Upper lobe of left lung (tissue), 6 donors: ENCODE results near the gene PLXNA1. TPM values are rescaled to one million over a fixed set of nuclear protein-coding genes. Genes with fewer than 3 reads are reported as not detected.

Experiments
- ATAC-seq, 2 donors: fragments of 200-7000 bp; cut with Tn5 transposase; one replicate each; pipeline ENCODE4 v1.9.1; 2022; ENCODE audit warnings: mild to moderate bottlenecking in 2 of 2, moderate library complexity in 2 of 2; ENCODE audit not compliant: low FRiP score in 2 of 2
- DNase-seq, 2 donors: peaks; one replicate each; pipeline ENCODE4 v3.0.0-alpha.2; 2019 to 2020
- H3K27ac ChIP-seq, 4 donors: fragments of 200-600 bp; sonication (generic); one replicate each; pipeline ENCODE4 v1.5.1; 2016 to 2019
- H3K27me3 ChIP-seq, 4 donors: fragments of 200-600 bp; sonication (generic); one replicate each; pipeline ENCODE4 v1.5.1; 2017 to 2019
- H3K36me3 ChIP-seq, 4 donors: fragments of 200-600 bp; sonication (generic); one replicate each; pipeline ENCODE4 v1.5.1; 2016 to 2019
- H3K4me1 ChIP-seq, 4 donors: fragments of 200-600 bp; sonication (generic); one replicate each; pipeline ENCODE4 v1.5.1; 2018 to 2019
- H3K4me3 ChIP-seq, 4 donors: fragments of 200-600 bp; sonication (generic); one replicate each; pipeline ENCODE4 v1.5.1; 2017 to 2019; ENCODE audit warnings: mild to moderate bottlenecking in 2 of 4, moderate library complexity in 1 of 4
- H3K9me3 ChIP-seq, 4 donors: fragments of 200-600 bp; sonication (generic); one replicate each; pipeline ENCODE4 v1.5.1; 2018 to 2019
- EP300 ChIP-seq, 4 donors: sonication (generic); formaldehyde crosslinking; IDR thresholded peaks; one replicate each; pipeline ENCODE4 v1.5.1; 2017; ENCODE audit warnings: antibody characterized with exemption in 4 of 4, control low read depth in 2 of 4
- POLR2A ChIP-seq, 4 donors: fragments of 450-650 bp; IDR thresholded peaks; one replicate each; pipeline ENCODE4 v1.5.1; 2016 to 2017; ENCODE audit warnings: antibody characterized with exemption in 4 of 4, mild to moderate bottlenecking in 2 of 4
- POLR2AphosphoS5 ChIP-seq, 2 donors: sonication (generic); formaldehyde crosslinking; IDR thresholded peaks; one replicate each; pipeline ENCODE4 v1.5.1; 2017; ENCODE audit warnings: antibody characterized with exemption in 2 of 2
- WGBS, 2 donors: methylation state at CpG; one replicate each; pipeline ENCODE4 v1.1.5; 2017 to 2018; 5-methylcytosine and 5-hydroxymethylcytosine counted together
- total RNA-seq, 6 donors: library from RNA; depleted of rRNA in 4 of 6; stranded (reverse); fragments of >200 nt in 4 of 6; gene quantifications; one replicate each; pipeline versions ENCODE4 v1.1.0 to v1.2.1, GENCODE V29; 2016 to 2021
- TF ChIP-seq, protein P1 (sequence below), 6 experiments: fragments of 450-650 bp in 4 of 6; fragments of 200-600 bp in 2 of 6; sonication (generic) in 2 of 6; IDR thresholded peaks; one replicate each; pipeline ENCODE4 v1.5.1; 2016 to 2019; ENCODE audit warnings: antibody characterized with exemption in 6 of 6
- donor health status: DM: no; HTN: no; CAD: no; lungs with moderate emphysema.
- donor health status: DM: no; HTN: yes; CAD: no; lungs with severe emphysema.

The PLXNA1 gene
- total RNA-seq, 6 donors from 2014 or later, result 48.0 to 94.3 (median 73.7) TPM

DNA sequence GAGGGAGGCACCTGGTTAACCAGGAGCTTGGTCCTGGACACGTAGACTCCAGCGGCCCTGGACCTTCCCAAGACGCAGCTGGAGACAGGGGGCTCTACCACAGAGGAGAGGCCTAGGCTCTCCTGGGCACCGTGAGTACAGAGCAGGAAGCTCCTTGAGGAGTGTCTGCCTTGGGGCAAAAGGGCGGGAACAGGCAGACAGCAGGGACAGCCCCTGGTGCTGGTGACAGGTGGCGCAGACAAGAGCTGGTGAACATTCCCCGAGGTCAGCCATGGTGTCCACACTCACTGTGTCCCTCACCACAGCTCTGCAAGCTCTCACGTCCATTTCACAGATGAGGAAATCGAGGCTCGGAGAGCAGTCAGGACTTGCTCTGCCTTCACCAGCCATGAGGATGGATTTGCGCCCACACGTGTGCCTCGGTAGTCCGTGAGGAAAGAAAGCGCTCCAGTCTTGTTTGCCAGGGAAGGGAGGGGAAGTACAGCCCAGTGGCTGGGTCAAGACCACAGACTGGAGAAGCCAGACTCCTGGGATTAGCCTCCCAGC lies 2.6 kb upstream of the PLXNA1 start:
- Histone ChIP-seq H3K27me3 (no peaks in the 10 kb centered on the region), H3K36me3 (no peaks in the 10 kb centered on the region), H3K4me3 (no peak overlapping the region), H3K27ac (no peak overlapping the region), H3K9me3 (no peaks in the 10 kb centered on the region), H3K4me1 (peaks cover 14 to 30% (median 24%) of the 10 kb centered on the region in 4 donors)
- 84 to 92% methylated on average over 15 of the region's 15 CpGs for WGBS, 2 donors
- ATAC-seq (no peak), DNase-seq (no peak)
- TF ChIP-seq, protein P1, sequence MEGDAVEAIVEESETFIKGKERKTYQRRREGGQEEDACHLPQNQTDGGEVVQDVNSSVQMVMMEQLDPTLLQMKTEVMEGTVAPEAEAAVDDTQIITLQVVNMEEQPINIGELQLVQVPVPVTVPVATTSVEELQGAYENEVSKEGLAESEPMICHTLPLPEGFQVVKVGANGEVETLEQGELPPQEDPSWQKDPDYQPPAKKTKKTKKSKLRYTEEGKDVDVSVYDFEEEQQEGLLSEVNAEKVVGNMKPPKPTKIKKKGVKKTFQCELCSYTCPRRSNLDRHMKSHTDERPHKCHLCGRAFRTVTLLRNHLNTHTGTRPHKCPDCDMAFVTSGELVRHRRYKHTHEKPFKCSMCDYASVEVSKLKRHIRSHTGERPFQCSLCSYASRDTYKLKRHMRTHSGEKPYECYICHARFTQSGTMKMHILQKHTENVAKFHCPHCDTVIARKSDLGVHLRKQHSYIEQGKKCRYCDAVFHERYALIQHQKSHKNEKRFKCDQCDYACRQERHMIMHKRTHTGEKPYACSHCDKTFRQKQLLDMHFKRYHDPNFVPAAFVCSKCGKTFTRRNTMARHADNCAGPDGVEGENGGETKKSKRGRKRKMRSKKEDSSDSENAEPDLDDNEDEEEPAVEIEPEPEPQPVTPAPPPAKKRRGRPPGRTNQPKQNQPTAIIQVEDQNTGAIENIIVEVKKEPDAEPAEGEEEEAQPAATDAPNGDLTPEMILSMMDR (IDR thresholded peaks at IDR 0.05), result no peak
- TF ChIP-seq POLR2AphosphoS5 (IDR thresholded peaks at IDR 0.05) (no peak), POLR2A (IDR thresholded peaks at IDR 0.05) (no peak), EP300 (IDR thresholded peaks at IDR 0.05) (no peak)

DNA sequence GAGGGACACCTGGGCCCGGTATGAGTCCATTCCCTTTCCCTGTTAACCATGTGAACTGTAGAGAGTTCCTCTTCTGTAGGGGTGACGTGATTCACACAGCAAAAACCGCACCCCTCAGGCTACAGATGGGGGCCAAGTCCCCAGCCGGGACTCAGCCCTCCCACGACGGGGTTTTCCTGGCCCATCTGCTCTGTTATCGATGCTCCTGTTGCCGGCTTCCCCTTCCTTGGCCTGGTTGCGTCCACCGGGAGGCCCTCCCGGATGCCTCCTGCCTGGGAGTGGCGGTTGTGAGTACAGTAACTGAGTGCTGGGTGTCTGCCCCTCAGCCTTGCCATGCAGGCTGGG lies 817 bp upstream of the PLXNA1 start:
- Histone ChIP-seq H3K4me1 (peaks cover 26 to 48% (median 34%) of the 10 kb centered on the region in 4 donors), H3K4me3 (peak overlapping the region in 3 of 4 donors; percentile 55 to 74 (median 69)), H3K36me3 (no peaks in the 10 kb centered on the region), H3K9me3 (no peaks in the 10 kb centered on the region), H3K27ac (peak overlapping the region in 3 of 4 donors; percentile 78 to 91 (median 82)), H3K27me3 (no peaks in the 10 kb centered on the region)
- DNase-seq (no peak), ATAC-seq (peak in 1 of 2 donors; percentile 46)
- 7 to 10% methylated on average over 8 to 12 of the region's 12 CpGs for WGBS, 2 donors
- TF ChIP-seq POLR2A (IDR thresholded peaks at IDR 0.05), result no peak
- TF ChIP-seq POLR2AphosphoS5 (IDR thresholded peaks at IDR 0.05), result no peak
- TF ChIP-seq, protein P1 (IDR thresholded peaks at IDR 0.05), result no peak
- TF ChIP-seq EP300 (IDR thresholded peaks at IDR 0.05), result no peak

DNA sequence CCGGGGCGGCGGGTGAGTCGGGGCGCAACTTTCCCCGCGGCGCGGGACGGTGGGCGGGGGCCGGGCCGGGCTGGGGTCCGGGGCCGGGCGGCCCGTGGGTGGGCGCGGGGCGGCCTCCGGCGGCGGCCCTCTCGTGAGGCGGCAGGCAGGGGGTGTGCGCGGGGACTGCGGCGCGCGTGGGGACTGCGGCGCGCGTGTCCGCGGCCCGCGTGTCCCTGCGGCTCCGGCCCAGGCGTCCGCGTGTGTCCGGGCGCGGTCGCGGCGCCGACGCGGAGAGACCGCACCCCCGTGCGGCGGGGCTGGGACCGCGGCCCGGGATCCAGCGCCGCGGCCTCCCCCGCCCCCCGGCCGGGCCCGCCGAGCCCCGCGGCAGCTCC lies 349 bp downstream of the PLXNA1 start:
- Histone ChIP-seq H3K9me3 (no peaks in the 10 kb centered on the region), H3K27ac (peak overlapping the region in 1 of 4 donors; percentile 83), H3K36me3 (no peaks in the 10 kb centered on the region), H3K4me1 (peaks cover 28 to 53% (median 35%) of the 10 kb centered on the region in 4 donors), H3K4me3 (peak overlapping the region; percentile 67 to 95 (median 72)), H3K27me3 (no peaks in the 10 kb centered on the region)
- ATAC-seq (no peak), DNase-seq (peak in 1 of 2 donors; percentile 91)
- TF ChIP-seq POLR2AphosphoS5 (IDR thresholded peaks at IDR 0.05) (no peak), EP300 (IDR thresholded peaks at IDR 0.05) (no peak)
- TF ChIP-seq, protein P1 (IDR thresholded peaks at IDR 0.05), result peak in 4 of 6 experiments; percentile 13 to 35 (median 24)
- WGBS, 2 donors, result 0% methylated on average over 2 of the region's 70 CpGs; no CpG with 5 or more reads in 1 of the 2 donors

DNA sequence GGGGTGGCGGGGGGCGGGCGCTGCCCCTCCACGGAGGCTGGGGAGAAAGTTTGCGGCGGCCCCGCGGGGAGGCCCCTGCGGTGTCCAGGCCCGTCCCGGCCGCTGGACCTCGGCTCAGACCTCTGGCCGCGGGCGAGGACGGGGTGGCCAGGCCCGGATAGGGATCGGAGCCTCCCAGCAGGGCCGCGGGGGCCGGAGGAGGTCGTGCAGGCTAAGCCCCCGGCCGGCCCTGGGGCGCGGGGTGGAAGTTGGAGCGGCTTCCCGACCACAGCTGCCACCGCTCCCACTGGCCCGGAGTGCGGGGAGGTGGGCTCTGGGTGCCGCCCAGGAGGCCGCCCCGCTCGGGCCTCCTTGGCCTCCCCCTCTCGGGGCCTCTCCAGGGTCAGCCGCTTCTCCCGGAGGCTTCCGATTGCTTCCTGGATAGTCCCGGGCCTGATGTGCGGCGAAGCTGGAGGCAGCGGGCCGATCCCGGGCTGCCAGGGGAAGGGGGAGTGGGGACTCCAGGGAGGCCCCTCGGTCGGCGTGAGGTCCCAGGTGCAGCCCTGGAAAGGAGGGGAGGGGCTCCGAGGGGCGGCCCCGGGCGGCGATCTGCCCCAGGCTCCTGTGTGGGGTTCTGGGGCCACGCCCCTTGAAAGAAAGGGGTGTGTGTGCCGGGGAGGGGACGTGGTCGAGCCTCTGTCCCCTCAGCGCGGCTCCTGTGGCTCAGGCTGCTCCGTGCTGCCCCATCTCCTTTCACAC lies 907 bp downstream of the PLXNA1 start:
- Histone ChIP-seq H3K36me3 (peaks cover 0 to 5% (median 2%) of the 10 kb centered on the region in 4 donors), H3K9me3 (no peaks in the 10 kb centered on the region), H3K27me3 (no peaks in the 10 kb centered on the region), H3K27ac (peak overlapping the region in 3 of 4 donors; percentile 43 to 83 (median 54)), H3K4me1 (peaks cover 28 to 53% (median 35%) of the 10 kb centered on the region in 4 donors), H3K4me3 (peak overlapping the region; percentile 67 to 95 (median 72))
- TF ChIP-seq POLR2AphosphoS5 (IDR thresholded peaks at IDR 0.05), result no peak
- TF ChIP-seq, protein P1 (IDR thresholded peaks at IDR 0.05), result peak in 1 of 6 experiments; percentile 2
- TF ChIP-seq EP300 (IDR thresholded peaks at IDR 0.05), result no peak
- peak in 1 of 4 donors; percentile 20 for TF ChIP-seq POLR2A (IDR thresholded peaks at IDR 0.05)
- no peak for ATAC-seq
- peak in 1 of 2 donors; percentile 89 for DNase-seq
- 0 to 3% methylated on average over 10 to 34 of the region's 61 CpGs for WGBS, 2 donors
